Measurements from ENCODE around the gene BUD31.
A peak's percentile ranks its signal among the peaks of the same experiment; 100 is the strongest.

BUD31 gene

GRCh38 chr7:99365318-99366141 lies 43.2 kb upstream of the BUD31 start:
- no peaks in the 10 kb centered on the region for H3K4me1 ChIP-seq (ENCODE audit: control insufficient read depth in 1 of 2, insufficient read depth in 2 of 2, low read length in 2 of 2)
- H4K91ac ChIP-seq (ENCODE audit: low read depth, low read length), result no peak overlapping the region
- H3K27ac ChIP-seq (ENCODE audit: low read depth, low read length), result no peak overlapping the region
- H3K18ac ChIP-seq (ENCODE audit: low read length), result no peak overlapping the region
- peaks cover 37 to 49% of the 10 kb centered on the region in 2 experiments for H3K36me3 ChIP-seq (ENCODE audit: control insufficient read depth in 1 of 2, insufficient read depth in 2 of 2, low read length in 2 of 2)
- H2BK5ac ChIP-seq (ENCODE audit: low read depth, low read length, poor library complexity), result no peak overlapping the region
- no peak overlapping the region for H4K12ac ChIP-seq (ENCODE audit: low read depth, low read length)
- no peak overlapping the region for H3K4ac ChIP-seq (ENCODE audit: low read depth, low read length)
- H2BK120ac ChIP-seq (ENCODE audit: insufficient read depth, low read length, poor library complexity), result no peak overlapping the region
- H4K8ac ChIP-seq (ENCODE audit: low read depth, low read length), result no peak overlapping the region
- no peak overlapping the region for H2AFZ ChIP-seq (ENCODE audit: insufficient read depth, low read length, poor library complexity)
- no peak overlapping the region for H3K14ac ChIP-seq (ENCODE audit: low read length)
- H3K9me3 ChIP-seq (ENCODE audit: insufficient read depth, low read depth, low read length), result no peaks in the 10 kb centered on the region
- no peak overlapping the region for H2BK12ac ChIP-seq (ENCODE audit: low read length)
- no peak overlapping the region for H3K23ac ChIP-seq (ENCODE audit: low read length)
- no CpG with 5 or more reads among the region's 17 CpGs for WGBS (ENCODE audit: extremely low coverage, insufficient coverage, insufficient read length)
- no peaks in the 10 kb centered on the region for H3K79me1 ChIP-seq (ENCODE audit: low read length)
- H3K4me3 ChIP-seq (ENCODE audit: low read depth, low read length), result no peak overlapping the region
- H3K9ac ChIP-seq (ENCODE audit: low read length), result no peak overlapping the region
- no peak overlapping the region for H3K4me2 ChIP-seq (ENCODE audit: low read length)
- peak; percentile 35 to 70 for DNase-seq
- no peaks in the 10 kb centered on the region for H3K27me3 ChIP-seq (ENCODE audit: insufficient read depth, low read length)
- H2AK5ac ChIP-seq (ENCODE audit: low read length), result no peak overlapping the region
- H3K79me2 ChIP-seq (ENCODE audit: control insufficient read depth, insufficient read depth, low read length, poor library complexity), result no peaks in the 10 kb centered on the region

- no CpG with 5 or more reads among the region's 11 CpGs for WGBS (ENCODE audit: extremely low coverage, insufficient coverage, insufficient read length)
- H2BK12ac ChIP-seq (ENCODE audit: low read length), result no peak overlapping the region
Measured at GRCh38 chr7:99366646-99367045, 42.1 kb upstream of the BUD31 start.

GRCh38 chr7:99368750-99369389 lies 39.9 kb upstream of the BUD31 start:
- Histone ChIP-seq H2AFZ (ENCODE audit: insufficient read depth, low read length, poor library complexity) (no peak overlapping the region), H3K14ac (ENCODE audit: low read length) (no peak overlapping the region), H3K4me3 (ENCODE audit: low read depth, low read length) (no peak overlapping the region), H2BK120ac (ENCODE audit: insufficient read depth, low read length, poor library complexity) (no peak overlapping the region), H3K27ac (ENCODE audit: low read depth, low read length) (no peak overlapping the region), H4K8ac (ENCODE audit: low read depth, low read length) (no peak overlapping the region), H3K4ac (ENCODE audit: low read depth, low read length) (no peak overlapping the region), H3K18ac (ENCODE audit: low read length) (no peak overlapping the region), H3K9ac (ENCODE audit: low read length) (no peak overlapping the region), H2BK12ac (ENCODE audit: low read length) (no peak overlapping the region), H4K12ac (ENCODE audit: low read depth, low read length) (no peak overlapping the region), H3K27me3 (ENCODE audit: insufficient read depth, low read length) (no peaks in the 10 kb centered on the region), H3K79me2 (ENCODE audit: control insufficient read depth, insufficient read depth, low read length, poor library complexity) (no peaks in the 10 kb centered on the region), H4K91ac (ENCODE audit: low read depth, low read length) (no peak overlapping the region), H3K23ac (ENCODE audit: low read length) (no peak overlapping the region), H3K9me3 (ENCODE audit: insufficient read depth, low read depth, low read length) (peaks cover 1% of the 10 kb centered on the region), H3K79me1 (ENCODE audit: low read length) (peaks cover 1% of the 10 kb centered on the region), H2BK5ac (ENCODE audit: low read depth, low read length, poor library complexity) (no peak overlapping the region), H3K36me3 (ENCODE audit: control insufficient read depth in 1 of 2, insufficient read depth in 2 of 2, low read length in 2 of 2) (peaks cover 27 to 30% of the 10 kb centered on the region in 2 experiments), H2AK5ac (ENCODE audit: low read length) (no peak overlapping the region), H3K4me2 (ENCODE audit: low read length) (no peak overlapping the region), H3K4me1 (ENCODE audit: control insufficient read depth in 1 of 2, insufficient read depth in 2 of 2, low read length in 2 of 2) (peaks cover 2 to 4% of the 10 kb centered on the region in 2 experiments)
- no CpG with 5 or more reads among the region's 13 CpGs for WGBS (ENCODE audit: extremely low coverage, insufficient coverage, insufficient read length)
- DNase-seq, result peak; percentile 78 to 94

More at GRCh38 chr7:99366646-99367045, 42.1 kb upstream of the BUD31 start:
- H3K4ac ChIP-seq (ENCODE audit: low read depth, low read length), result no peak overlapping the region
- no peak overlapping the region for H4K12ac ChIP-seq (ENCODE audit: low read depth, low read length)
- no peak overlapping the region for H3K18ac ChIP-seq (ENCODE audit: low read length)
- no peaks in the 10 kb centered on the region for H3K79me1 ChIP-seq (ENCODE audit: low read length)
- no peak overlapping the region for H3K23ac ChIP-seq (ENCODE audit: low read length)
- H2BK5ac ChIP-seq (ENCODE audit: low read depth, low read length, poor library complexity), result no peak overlapping the region
- no peak overlapping the region for H2AK5ac ChIP-seq (ENCODE audit: low read length)
- no peak overlapping the region for H4K91ac ChIP-seq (ENCODE audit: low read depth, low read length)
- H3K4me1 ChIP-seq (ENCODE audit: control insufficient read depth in 1 of 2, insufficient read depth in 2 of 2, low read length in 2 of 2), result peaks cover 0 to 3% of the 10 kb centered on the region in 2 experiments
- H3K4me2 ChIP-seq (ENCODE audit: low read length), result no peak overlapping the region
- H3K79me2 ChIP-seq (ENCODE audit: control insufficient read depth, insufficient read depth, low read length, poor library complexity), result no peaks in the 10 kb centered on the region
- no peak overlapping the region for H3K4me3 ChIP-seq (ENCODE audit: low read depth, low read length)
- no peak overlapping the region for H3K9ac ChIP-seq (ENCODE audit: low read length)
- peaks cover 33 to 43% of the 10 kb centered on the region in 2 experiments for H3K36me3 ChIP-seq (ENCODE audit: control insufficient read depth in 1 of 2, insufficient read depth in 2 of 2, low read length in 2 of 2)
- H2BK120ac ChIP-seq (ENCODE audit: insufficient read depth, low read length, poor library complexity), result no peak overlapping the region
- no peak overlapping the region for H3K27ac ChIP-seq (ENCODE audit: low read depth, low read length)
- H3K9me3 ChIP-seq (ENCODE audit: insufficient read depth, low read depth, low read length), result no peaks in the 10 kb centered on the region
- H2AFZ ChIP-seq (ENCODE audit: insufficient read depth, low read length, poor library complexity), result no peak overlapping the region
- DNase-seq, result no peak
- no peaks in the 10 kb centered on the region for H3K27me3 ChIP-seq (ENCODE audit: insufficient read depth, low read length)
- H3K14ac ChIP-seq (ENCODE audit: low read length), result no peak overlapping the region
- H4K8ac ChIP-seq (ENCODE audit: low read depth, low read length), result no peak overlapping the region

- Histone ChIP-seq H3K79me2 (ENCODE audit: control insufficient read depth, insufficient read depth, low read length, poor library complexity) (peaks cover 2% of the 10 kb centered on the region), H3K18ac (ENCODE audit: low read length) (no peak overlapping the region), H3K4me2 (ENCODE audit: low read length) (no peak overlapping the region), H4K8ac (ENCODE audit: low read depth, low read length) (no peak overlapping the region), H2BK5ac (ENCODE audit: low read depth, low read length, poor library complexity) (no peak overlapping the region), H3K27ac (ENCODE audit: low read depth, low read length) (no peak overlapping the region), H2BK120ac (ENCODE audit: insufficient read depth, low read length, poor library complexity) (no peak overlapping the region), H3K4me3 (ENCODE audit: low read depth, low read length) (no peak overlapping the region), H3K4ac (ENCODE audit: low read depth, low read length) (no peak overlapping the region), H3K27me3 (ENCODE audit: insufficient read depth, low read length) (no peaks in the 10 kb centered on the region), H2BK12ac (ENCODE audit: low read length) (no peak overlapping the region), H3K23ac (ENCODE audit: low read length) (no peak overlapping the region), H3K14ac (ENCODE audit: low read length) (no peak overlapping the region), H2AK5ac (ENCODE audit: low read length) (no peak overlapping the region), H3K9me3 (ENCODE audit: insufficient read depth, low read depth, low read length) (peaks cover 1% of the 10 kb centered on the region), H3K36me3 (ENCODE audit: control insufficient read depth in 1 of 2, insufficient read depth in 2 of 2, low read length in 2 of 2) (peaks cover 19 to 23% of the 10 kb centered on the region in 2 experiments), H4K12ac (ENCODE audit: low read depth, low read length) (no peak overlapping the region), H3K4me1 (ENCODE audit: control insufficient read depth in 1 of 2, insufficient read depth in 2 of 2, low read length in 2 of 2) (peaks cover 3 to 6% of the 10 kb centered on the region in 2 experiments), H2AFZ (ENCODE audit: insufficient read depth, low read length, poor library complexity) (no peak overlapping the region), H3K79me1 (ENCODE audit: low read length) (peaks cover 8% of the 10 kb centered on the region), H4K91ac (ENCODE audit: low read depth, low read length) (no peak overlapping the region), H3K9ac (ENCODE audit: low read length) (no peak overlapping the region)
- DNase-seq, result no peak
- WGBS (ENCODE audit: extremely low coverage, insufficient coverage, insufficient read length), result no CpG with 5 or more reads among the region's 9 CpGs
Measured at GRCh38 chr7:99369767-99370391, 38.9 kb upstream of the BUD31 start.
